Mesodermal cell (in vitro differentiated cells): ENCODE results near the gene MED27.
"Not testable (repeated sequence)": the region's sequence is repeated elsewhere in the genome, so short reads cannot be mapped to it uniquely, and the experiment has no call there.

ENCODE experiments used
- H3K27ac ChIP-seq: 2 replicates; pipeline ENCODE4 v1.7.0; 2013; ENCODE audit warnings: mild to moderate bottlenecking, low read depth, low read length, moderate library complexity; ENCODE audit not compliant: severe bottlenecking
- H3K36me3 ChIP-seq: 2 replicates; pipeline ENCODE4 v1.7.1; 2013; ENCODE audit warnings: mild to moderate bottlenecking, low read length, moderate library complexity; ENCODE audit not compliant: control insufficient read depth, insufficient read depth
- H3K4me1 ChIP-seq: one replicate; pipeline ENCODE4 v1.7.1; 2013; ENCODE audit warnings: mild to moderate bottlenecking, low read length; ENCODE audit not compliant: insufficient read depth, control insufficient read depth, poor library complexity, severe bottlenecking
- H3K4me3 ChIP-seq: 2 replicates; pipeline ENCODE4 v1.7.0; 2013; ENCODE audit warnings: low read length, control low read depth, mild to moderate bottlenecking; ENCODE audit not compliant: insufficient read depth, poor library complexity, severe bottlenecking; ENCODE audit errors: extremely low read depth
- H3K9me3 ChIP-seq: 2 replicates; pipeline ENCODE4 v1.7.1; 2013; ENCODE audit warnings: mild to moderate bottlenecking, low read length, moderate library complexity; ENCODE audit not compliant: control insufficient read depth
- WGBS, 2 experiments: methylation state at CpG; one replicate each; pipeline ENCODE4 v1.1.5; 2013; ENCODE audit warnings: missing lambda C conversion rate in 2 of 2; ENCODE audit not compliant: insufficient coverage in 2 of 2; 5-methylcytosine and 5-hydroxymethylcytosine counted together

The MED27 gene

DNA sequence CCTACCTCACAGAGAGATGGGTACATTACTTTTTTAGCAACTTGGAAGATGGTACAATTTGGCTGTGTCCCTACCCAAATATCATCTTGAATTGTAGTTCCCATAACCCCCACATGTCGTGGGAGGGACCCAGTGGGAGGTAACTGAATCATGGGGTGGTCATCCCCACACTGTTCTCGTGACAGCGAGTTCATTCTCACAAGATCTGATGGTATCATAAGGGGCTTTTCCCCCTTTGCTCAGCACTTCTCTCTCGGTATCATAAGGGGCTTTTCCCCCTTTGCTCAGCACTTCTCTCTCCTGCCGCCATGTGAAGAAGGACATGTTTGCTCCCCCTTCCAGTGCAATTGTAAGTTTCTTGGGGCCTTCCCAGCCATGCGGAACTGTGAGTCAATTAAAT, 21.4 kb downstream of the MED27 start:
- not testable (repeated sequence) for H3K4me1 ChIP-seq, H3K4me3 ChIP-seq, H3K9me3 ChIP-seq, H3K27ac ChIP-seq
- 90 to 92% methylated on average over 2 to 5 of the region's 6 CpGs for WGBS, 2 experiments
- peaks cover 31% of the 10 kb centered on the region for H3K36me3 ChIP-seq

DNA sequence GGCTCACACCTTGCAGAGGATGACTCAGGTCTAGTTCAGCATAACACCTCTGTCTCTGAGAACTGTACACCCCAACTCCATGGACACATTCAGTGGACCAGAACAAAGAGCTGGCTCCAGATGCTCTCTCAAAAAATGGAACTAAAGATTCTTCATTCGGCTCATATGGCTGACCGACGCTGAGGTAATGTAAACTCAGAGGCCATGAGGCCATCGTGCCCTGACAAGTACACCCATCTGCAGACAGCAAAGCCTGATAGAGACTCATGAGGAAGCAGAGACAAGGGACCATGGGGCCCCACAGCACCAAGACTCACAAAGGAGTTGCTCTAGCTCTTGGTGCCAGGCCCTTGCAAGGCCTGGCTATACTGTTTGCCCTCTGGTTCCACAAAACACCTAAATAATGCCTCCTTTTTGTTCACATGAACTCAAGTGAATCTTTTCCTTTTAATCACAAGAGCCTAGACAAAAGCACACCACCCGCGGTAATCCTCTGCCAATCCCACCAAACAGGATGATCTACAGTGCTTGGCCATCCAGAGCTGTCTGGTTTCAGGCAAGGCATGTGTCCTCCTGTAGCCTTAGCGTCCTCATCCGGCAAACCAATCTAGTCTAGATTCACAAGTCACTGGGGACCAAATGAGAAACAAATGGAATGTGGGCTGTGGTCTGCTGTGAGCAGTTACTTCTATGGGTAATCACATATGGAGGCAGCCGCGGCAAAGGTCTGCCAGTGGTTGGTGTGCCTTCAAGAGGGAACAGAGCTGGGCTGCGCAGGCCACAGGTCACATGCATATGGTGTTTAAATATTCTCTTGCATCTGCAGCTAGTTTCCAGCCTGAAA, 22.7 kb downstream of the MED27 start:
- WGBS, 2 experiments, result 94 to 97% methylated on average over 10 to 11 of the region's 11 CpGs
- Histone ChIP-seq H3K36me3 (peaks cover 31% of the 10 kb centered on the region), H3K4me1 (no peaks in the 10 kb centered on the region), H3K9me3 (no peaks in the 10 kb centered on the region), H3K27ac (no peak overlapping the region), H3K4me3 (no peak overlapping the region)

DNA sequence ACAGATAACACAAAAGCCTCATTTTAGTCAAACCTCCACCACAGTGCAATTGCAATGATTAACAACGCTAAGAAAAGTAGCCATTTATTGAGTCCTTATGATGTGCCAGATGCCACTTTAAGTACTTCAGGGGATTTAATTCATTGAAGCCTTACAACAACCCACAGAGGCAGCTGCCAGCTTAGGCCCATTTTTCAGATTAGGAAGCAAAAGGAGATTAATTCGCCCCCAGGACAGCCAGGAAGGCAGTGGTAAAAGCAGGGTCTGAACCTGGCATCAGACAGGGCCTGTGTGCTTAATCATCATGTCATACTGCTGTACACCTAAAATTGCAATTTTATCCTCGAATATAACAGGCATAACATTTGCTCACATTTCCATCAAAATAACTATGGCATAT, 23.9 kb downstream of the MED27 start:
- H3K4me3 ChIP-seq, result no peak overlapping the region
- no peaks in the 10 kb centered on the region for H3K9me3 ChIP-seq
- 85 to 100% methylated on average over 2 to 3 of the region's 3 CpGs for WGBS, 2 experiments
- no peaks in the 10 kb centered on the region for H3K4me1 ChIP-seq
- H3K27ac ChIP-seq, result no peak overlapping the region
- peaks cover 31% of the 10 kb centered on the region for H3K36me3 ChIP-seq

DNA sequence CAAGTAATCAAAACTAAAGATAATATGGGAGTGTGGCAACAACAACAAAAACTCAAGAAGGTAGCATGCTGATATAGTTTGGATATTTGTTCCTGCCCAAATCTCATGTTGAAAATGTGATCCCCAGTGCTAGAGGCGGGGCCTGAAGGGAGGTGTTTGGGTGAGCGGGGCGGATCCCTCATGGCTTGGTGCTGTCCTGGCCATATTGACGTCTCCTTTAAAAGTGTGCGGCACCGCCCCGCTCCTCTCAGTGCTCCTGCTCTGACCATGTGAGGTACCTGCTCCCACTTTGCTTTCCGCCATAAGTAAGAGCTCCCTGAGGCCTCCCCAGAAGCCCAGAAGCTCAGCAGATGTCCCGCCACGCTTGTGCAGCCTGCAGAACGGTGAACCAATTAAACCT, 25.6 kb downstream of the MED27 start:
- Histone ChIP-seq H3K4me1 (no peaks in the 10 kb centered on the region), H3K9me3 (no peaks in the 10 kb centered on the region), H3K36me3 (peaks cover 19% of the 10 kb centered on the region), H3K4me3 (no peak overlapping the region), H3K27ac (no peak overlapping the region)
- WGBS, 2 experiments, result 89 to 90% methylated on average over 11 of the region's 11 CpGs

DNA sequence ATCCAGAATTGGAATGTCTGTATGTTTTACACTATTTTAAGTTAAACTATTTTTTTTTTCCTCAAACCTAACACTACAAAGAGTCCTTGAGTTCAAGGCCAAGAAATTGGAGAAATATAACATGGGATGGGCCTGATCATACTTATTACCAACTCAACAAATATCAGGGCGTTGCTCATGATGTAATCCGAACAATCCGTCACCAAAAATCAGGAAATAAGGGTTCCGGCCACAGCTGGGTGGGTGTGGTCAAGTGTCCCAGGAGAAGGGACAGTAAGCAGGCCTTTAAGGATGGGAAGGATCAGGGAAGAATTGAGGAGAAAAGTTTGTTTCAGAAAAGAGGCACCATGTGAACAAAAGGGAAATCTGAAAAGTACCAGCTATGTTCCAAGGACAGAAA, 29.8 kb downstream of the MED27 start:
- peaks cover 6% of the 10 kb centered on the region for H3K36me3 ChIP-seq
- no peak overlapping the region for H3K4me3 ChIP-seq
- H3K4me1 ChIP-seq, result peaks cover 11% of the 10 kb centered on the region
- H3K9me3 ChIP-seq, result no peaks in the 10 kb centered on the region
- WGBS, 2 experiments, result 95 to 100% methylated on average over 2 to 4 of the region's 4 CpGs
- no peak overlapping the region for H3K27ac ChIP-seq

DNA sequence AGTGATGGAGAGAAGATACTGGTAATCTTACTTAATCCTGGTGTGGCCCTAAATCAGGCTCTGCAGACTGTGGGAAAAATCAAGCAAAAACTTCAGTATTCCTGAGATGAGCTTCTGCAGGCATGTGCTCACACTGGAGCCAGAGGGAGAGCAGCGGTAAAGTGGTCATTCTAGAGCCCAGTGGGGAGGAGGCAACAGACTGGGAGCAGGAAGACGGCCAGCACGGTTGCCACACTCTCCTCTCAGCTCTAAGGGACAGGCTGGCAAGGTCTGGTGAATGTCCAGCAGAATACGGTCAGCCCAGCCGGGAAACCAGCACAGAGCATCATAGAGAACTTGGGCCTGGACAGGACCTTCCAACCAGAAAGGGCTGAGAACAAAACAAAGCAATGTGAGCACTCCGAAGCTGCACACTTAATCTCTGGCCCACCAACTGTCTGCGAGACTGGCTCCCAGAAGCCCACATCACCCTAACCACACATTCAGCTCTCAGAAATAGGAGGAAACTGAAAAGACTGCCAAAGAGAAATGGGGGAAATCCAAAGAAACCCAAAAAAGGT, 30.3 kb downstream of the MED27 start:
- WGBS, 2 experiments, result 87 to 89% methylated on average over 4 to 7 of the region's 7 CpGs

DNA sequence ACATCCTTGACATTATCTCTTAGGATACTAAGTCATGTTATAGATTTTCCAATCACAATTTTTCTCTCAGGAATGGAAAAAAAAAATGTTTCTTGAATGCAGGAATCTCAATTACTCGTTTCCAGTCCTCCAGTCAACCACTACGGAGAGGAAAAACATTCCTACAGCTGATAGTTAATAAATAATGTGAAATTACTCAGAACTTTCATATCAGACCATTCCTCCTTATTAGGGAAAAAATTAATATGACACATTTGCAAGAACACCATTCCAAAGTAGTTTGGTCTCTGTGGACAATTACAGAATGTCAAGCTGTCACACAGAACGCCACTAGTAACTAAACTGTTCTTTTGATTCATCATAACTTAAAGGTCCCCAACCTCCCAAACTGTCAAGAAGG, 31.5 kb downstream of the MED27 start:
- 89 to 100% methylated on average over 1 of the region's 3 CpGs for WGBS, 2 experiments
- H3K27ac ChIP-seq, result no peak overlapping the region
- peaks cover 2% of the 10 kb centered on the region for H3K36me3 ChIP-seq

More for the DNA sequence above, 30.3 kb downstream of the MED27 start:
- no peaks in the 10 kb centered on the region for H3K9me3 ChIP-seq
- peaks cover 15% of the 10 kb centered on the region for H3K4me1 ChIP-seq
- no peak overlapping the region for H3K4me3 ChIP-seq
- H3K36me3 ChIP-seq, result peaks cover 6% of the 10 kb centered on the region
- H3K27ac ChIP-seq, result no peak overlapping the region

DNA sequence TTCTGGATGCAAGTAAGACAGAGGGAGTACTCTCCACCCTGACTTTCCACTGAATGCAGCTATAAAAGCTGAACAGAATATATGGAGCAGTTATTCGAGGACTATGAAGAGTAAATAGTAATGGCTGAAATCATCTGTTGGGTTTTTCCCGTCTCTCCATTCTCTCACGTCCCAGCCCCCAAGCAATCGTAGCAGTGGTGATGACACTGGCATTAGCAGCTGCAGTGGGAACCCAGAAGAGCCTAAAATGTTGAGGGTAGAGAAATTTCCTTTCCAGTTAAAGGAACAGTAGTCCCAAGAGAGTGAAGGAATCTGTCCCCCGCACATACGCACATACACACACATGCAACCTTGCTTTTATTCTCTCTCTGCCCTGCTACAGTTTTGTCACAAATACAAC, 33.2 kb downstream of the MED27 start:
- H3K36me3 ChIP-seq, result peaks cover 2% of the 10 kb centered on the region
- no peak overlapping the region for H3K27ac ChIP-seq
- H3K4me1 ChIP-seq, result peaks cover 34% of the 10 kb centered on the region
- H3K9me3 ChIP-seq, result no peaks in the 10 kb centered on the region
- no peak overlapping the region for H3K4me3 ChIP-seq
- 80 to 100% methylated on average over 1 to 2 of the region's 6 CpGs for WGBS, 2 experiments

More for the DNA sequence above, 31.5 kb downstream of the MED27 start:
- Histone ChIP-seq H3K9me3 (no peaks in the 10 kb centered on the region), H3K4me1 (peaks cover 27% of the 10 kb centered on the region), H3K4me3 (no peak overlapping the region)

DNA sequence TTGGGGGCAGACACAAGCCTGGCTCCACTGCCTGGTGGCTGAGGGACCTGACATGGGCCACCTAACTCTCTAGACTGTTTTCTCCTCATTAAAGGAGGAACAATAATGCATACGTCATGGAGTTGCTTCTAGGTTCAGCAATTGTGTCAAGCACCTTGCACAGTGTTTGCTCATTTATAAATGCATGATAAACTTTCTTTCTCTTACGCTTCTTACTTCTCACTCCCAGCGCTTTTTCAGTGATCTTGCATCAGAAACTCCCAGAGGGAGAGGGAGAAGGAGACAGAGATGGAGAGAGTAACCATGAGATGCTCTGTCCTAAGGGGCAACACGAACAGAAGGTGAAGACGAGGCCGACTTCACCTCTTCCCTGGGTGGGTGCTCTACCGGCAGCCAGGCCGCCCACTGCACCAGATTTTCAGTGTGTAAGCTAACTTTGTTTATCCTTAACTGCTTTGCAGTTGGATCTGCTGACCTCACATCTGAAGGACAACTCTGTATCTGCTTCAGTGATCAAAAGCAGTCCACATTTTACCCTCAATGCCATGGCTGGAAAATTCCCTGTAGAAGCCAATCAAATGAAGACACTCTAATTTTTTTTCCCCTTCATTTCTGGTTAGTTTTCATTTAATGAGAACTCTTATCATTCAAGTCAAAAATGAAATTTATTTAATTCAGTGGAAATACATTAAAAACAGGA, 35.3 kb downstream of the MED27 start:
- WGBS, 2 experiments, result 87 to 88% methylated on average over 5 to 6 of the region's 8 CpGs

DNA sequence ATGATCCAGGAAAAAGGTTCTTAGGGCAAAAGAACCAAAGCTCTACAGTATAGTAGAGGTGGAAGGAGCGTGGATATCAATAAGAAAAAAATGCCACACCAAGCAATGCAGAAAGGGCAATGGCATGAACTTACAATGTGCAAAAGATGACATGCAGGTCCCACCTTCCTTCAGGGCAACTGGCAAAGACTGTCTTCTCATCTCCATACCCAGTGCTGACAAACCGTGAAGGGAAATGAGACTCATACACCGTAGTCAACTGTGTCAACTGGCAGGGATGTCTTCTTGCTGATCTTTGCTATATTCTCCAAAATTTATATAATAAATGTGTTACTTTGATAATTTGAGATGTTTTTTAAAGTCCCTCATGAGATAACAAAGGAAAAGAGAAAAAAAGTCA, 36.0 kb downstream of the MED27 start:
- Histone ChIP-seq H3K36me3 (peaks cover 2% of the 10 kb centered on the region), H3K9me3 (no peaks in the 10 kb centered on the region), H3K4me3 (no peak overlapping the region), H3K27ac (no peak overlapping the region), H3K4me1 (peaks cover 41% of the 10 kb centered on the region)
- WGBS, 2 experiments, result 100% methylated on average over 1 of the region's 3 CpGs

More for the DNA sequence above, 35.3 kb downstream of the MED27 start:
- H3K9me3 ChIP-seq, result no peaks in the 10 kb centered on the region
- peak overlapping the region; percentile 24 for H3K27ac ChIP-seq
- no peak overlapping the region for H3K4me3 ChIP-seq
- peaks cover 41% of the 10 kb centered on the region for H3K4me1 ChIP-seq
- H3K36me3 ChIP-seq, result peaks cover 2% of the 10 kb centered on the region
